GM12874 (cell line): ENCODE measurements around the gene MYO18A.

Experiments used
- CTCF ChIP-seq: IDR thresholded peaks from 2 replicates; pipeline ENCODE4 v1.5.1; 2011; ENCODE audit warnings: low read depth, mild to moderate bottlenecking, control low read depth, low read length, moderate library complexity; ENCODE audit not compliant: insufficient read depth

The MYO18A gene

GRCh38 chr17:29045026-29045425, 135.2 kb downstream of the MYO18A start:
- no peak for TF ChIP-seq CTCF

GRCh38 chr17:29043539-29044145, 136.6 kb downstream of the MYO18A start:
- no peak for TF ChIP-seq CTCF

GRCh38 chr17:29042679-29043538, 137.3 kb downstream of the MYO18A start, which contains the start of gene PIPOX:
Gene PIPOX (plus strand): TSS chr17:29043141. CDS start chr17:29043226, 85 bp downstream.
- no peak for TF ChIP-seq CTCF

- TF ChIP-seq CTCF: no peak
Observed at GRCh38 chr17:29042026-29042678, 138.0 kb downstream of the MYO18A start.

GRCh38 chr17:29041571-29041970, 138.6 kb downstream of the MYO18A start:
- no peak for TF ChIP-seq CTCF

GRCh38 chr17:29041091-29041490, 139.1 kb downstream of the MYO18A start:
- TF ChIP-seq CTCF: no peak
